Body of pancreas (tissue), 4 donors: ENCODE results near the gene GTF2H3.

Experiments
- CTCF ChIP-seq, 7 experiments: fragments of 450-650 bp in 4 of 7; fragments of 200-600 bp in 3 of 7; sonication (generic) in 3 of 7; IDR thresholded peaks; one replicate each; pipeline ENCODE4 v1.5.1; 2016 to 2019; ENCODE audit warnings: antibody characterized with exemption in 7 of 7
- POLR2A ChIP-seq, 3 donors: fragments of 450-650 bp; IDR thresholded peaks; one replicate each; pipeline ENCODE4 v1.6.1; 2016; ENCODE audit warnings: antibody characterized with exemption in 3 of 3, mild to moderate bottlenecking in 2 of 3

GRCh38 chr12:123705935-123706334 is 72.3 kb downstream of the GTF2H3 start:
- TF ChIP-seq CTCF (IDR thresholded peaks at IDR 0.05) (no peak), POLR2A (IDR thresholded peaks at IDR 0.05) (no peak)
